Parathyroid adenoma (tissue), 2 donors: Measurements from ENCODE around the gene ARHGAP12.

Source experiments
- H2AFZ ChIP-seq: fragments of 300-600 bp; sonication (generic); one replicate; pipeline ENCODE4 v1.7.0; 2017; ENCODE audit warnings: antibody characterized with exemption, mild to moderate bottlenecking
- H3K27ac ChIP-seq: fragments of 300-600 bp; sonication (generic); one replicate; pipeline ENCODE4 v1.7.0; 2017
- H3K27me3 ChIP-seq: fragments of 300-600 bp; sonication (generic); one replicate; pipeline ENCODE4 v1.7.0; 2017; ENCODE audit warnings: low read length; ENCODE audit not compliant: control insufficient read depth, insufficient read depth
- H3K36me3 ChIP-seq: fragments of 300-600 bp; sonication (generic); one replicate; pipeline ENCODE4 v1.7.0; 2017; ENCODE audit warnings: low read length; ENCODE audit not compliant: control insufficient read depth, insufficient read depth
- H3K4me1 ChIP-seq: fragments of 300-600 bp; sonication (generic); one replicate; pipeline ENCODE4 v1.7.0; 2017; ENCODE audit warnings: control low read depth
- H3K4me2 ChIP-seq: fragments of 300-600 bp; sonication (generic); one replicate; pipeline ENCODE4 v1.7.0; 2017; ENCODE audit warnings: low read length
- H3K4me3 ChIP-seq: fragments of 300-600 bp; sonication (generic); one replicate; pipeline ENCODE4 v1.7.0; 2017; ENCODE audit warnings: low read depth, low read length
- H3K79me2 ChIP-seq: fragments of 300-600 bp; sonication (generic); one replicate; pipeline ENCODE4 v1.7.0; 2017; ENCODE audit warnings: control low read depth
- H3K9ac ChIP-seq: fragments of 300-600 bp; sonication (generic); one replicate; pipeline ENCODE4 v1.7.0; 2017; ENCODE audit warnings: mild to moderate bottlenecking
- H3K9me3 ChIP-seq: fragments of 300-600 bp; sonication (generic); one replicate; pipeline ENCODE4 v1.7.0; 2017; ENCODE audit warnings: low read length; ENCODE audit not compliant: control insufficient read depth
- TF ChIP-seq, protein P1 (sequence below): fragments of 300-600 bp; sonication (generic); IDR thresholded peaks from one replicate; pipeline ENCODE4 v1.7.0; 2017; ENCODE audit warnings: antibody characterized with exemption, mild to moderate bottlenecking
- donor health status: primary hyperparathyroidism.

Gene ARHGAP12

GRCh38 chr10:31920538-31920937 is 8.1 kb downstream of the ARHGAP12 start:
- Histone ChIP-seq H3K4me2 (no peak overlapping the region), H3K79me2 (peaks cover 60% of the 10 kb centered on the region), H3K27ac (no peak overlapping the region), H3K4me1 (no peaks in the 10 kb centered on the region), H2AFZ (no peak overlapping the region), H3K9ac (no peak overlapping the region), H3K27me3 (no peaks in the 10 kb centered on the region), H3K9me3 (no peaks in the 10 kb centered on the region), H3K4me3 (no peak overlapping the region), H3K36me3 (no peaks in the 10 kb centered on the region)
- TF ChIP-seq, protein P1, sequence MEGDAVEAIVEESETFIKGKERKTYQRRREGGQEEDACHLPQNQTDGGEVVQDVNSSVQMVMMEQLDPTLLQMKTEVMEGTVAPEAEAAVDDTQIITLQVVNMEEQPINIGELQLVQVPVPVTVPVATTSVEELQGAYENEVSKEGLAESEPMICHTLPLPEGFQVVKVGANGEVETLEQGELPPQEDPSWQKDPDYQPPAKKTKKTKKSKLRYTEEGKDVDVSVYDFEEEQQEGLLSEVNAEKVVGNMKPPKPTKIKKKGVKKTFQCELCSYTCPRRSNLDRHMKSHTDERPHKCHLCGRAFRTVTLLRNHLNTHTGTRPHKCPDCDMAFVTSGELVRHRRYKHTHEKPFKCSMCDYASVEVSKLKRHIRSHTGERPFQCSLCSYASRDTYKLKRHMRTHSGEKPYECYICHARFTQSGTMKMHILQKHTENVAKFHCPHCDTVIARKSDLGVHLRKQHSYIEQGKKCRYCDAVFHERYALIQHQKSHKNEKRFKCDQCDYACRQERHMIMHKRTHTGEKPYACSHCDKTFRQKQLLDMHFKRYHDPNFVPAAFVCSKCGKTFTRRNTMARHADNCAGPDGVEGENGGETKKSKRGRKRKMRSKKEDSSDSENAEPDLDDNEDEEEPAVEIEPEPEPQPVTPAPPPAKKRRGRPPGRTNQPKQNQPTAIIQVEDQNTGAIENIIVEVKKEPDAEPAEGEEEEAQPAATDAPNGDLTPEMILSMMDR, result no peak

GRCh38 chr10:31918671-31919409 is 9.8 kb downstream of the ARHGAP12 start:
- Histone ChIP-seq H3K4me3 (no peak overlapping the region), H3K4me1 (no peaks in the 10 kb centered on the region), H3K36me3 (no peaks in the 10 kb centered on the region), H3K27ac (no peak overlapping the region), H3K4me2 (no peak overlapping the region), H3K9ac (no peak overlapping the region), H3K79me2 (peaks cover 60% of the 10 kb centered on the region), H3K27me3 (no peaks in the 10 kb centered on the region), H3K9me3 (no peaks in the 10 kb centered on the region), H2AFZ (no peak overlapping the region)
- TF ChIP-seq, protein P1, result no peak

DNA sequence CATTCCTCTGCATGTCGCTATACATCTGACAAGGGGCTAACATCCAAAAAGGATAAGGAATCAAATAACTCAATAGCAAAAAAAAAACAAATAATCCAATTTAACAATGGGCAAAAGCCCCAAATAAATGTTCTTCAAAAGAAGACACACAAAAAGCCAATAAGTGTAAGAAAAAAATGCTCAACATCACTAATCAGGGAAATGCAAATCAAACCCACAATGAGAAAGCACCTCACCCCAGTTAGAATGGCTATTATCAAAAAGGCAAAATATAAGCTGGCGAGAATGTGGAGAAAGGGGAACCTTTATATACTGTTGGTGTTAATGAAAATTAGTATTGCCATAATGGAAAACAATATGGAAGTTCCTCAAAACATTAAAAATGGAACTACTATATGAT is 14.3 kb downstream of the ARHGAP12 start:
- H3K4me1 ChIP-seq, result no peaks in the 10 kb centered on the region

GRCh38 chr10:31912898-31913850 is 15.5 kb downstream of the ARHGAP12 start:
- Histone ChIP-seq H3K36me3 (no peaks in the 10 kb centered on the region), H3K4me3 (no peak overlapping the region), H3K9ac (no peak overlapping the region), H3K4me1 (no peaks in the 10 kb centered on the region), H3K9me3 (no peaks in the 10 kb centered on the region), H2AFZ (no peak overlapping the region), H3K27me3 (no peaks in the 10 kb centered on the region), H3K4me2 (no peak overlapping the region), H3K27ac (no peak overlapping the region), H3K79me2 (peaks cover 27% of the 10 kb centered on the region)
- TF ChIP-seq, protein P1, result no peak

More for the DNA sequence above, 14.3 kb downstream of the ARHGAP12 start:
- no peaks in the 10 kb centered on the region for H3K27me3 ChIP-seq
- H2AFZ ChIP-seq, result no peak overlapping the region
- H3K36me3 ChIP-seq, result no peaks in the 10 kb centered on the region
- no peak overlapping the region for H3K4me2 ChIP-seq
- peaks cover 37% of the 10 kb centered on the region for H3K79me2 ChIP-seq
- H3K27ac ChIP-seq, result no peak overlapping the region
- H3K9me3 ChIP-seq, result no peaks in the 10 kb centered on the region
- no peak overlapping the region for H3K4me3 ChIP-seq
- TF ChIP-seq, protein P1, result no peak
- no peak overlapping the region for H3K9ac ChIP-seq
